K562 (cell line): ENCODE measurements around the gene SOSTDC1. TPM values are rescaled to one million over a fixed set of nuclear protein-coding genes. Genes with fewer than 3 reads are reported as not detected.

ENCODE experiments used
- BCL6 ChIP-seq: fragments of 250-450 bp; sonication (Bioruptor Pico); IDR thresholded peaks from 2 replicates; pipeline ENCODE4 v1.4.0; 2020
- CBX1 ChIP-seq: sonication (generic); IDR thresholded peaks from 2 replicates; pipeline ENCODE4 v1.6.1; 2016; ENCODE audit warnings: antibody characterized with exemption, low read depth, mild to moderate bottlenecking
- CREBBP ChIP-seq: IDR thresholded peaks from one replicate; pipeline ENCODE4 v1.6.1; 2012; ENCODE audit warnings: low read depth, mild to moderate bottlenecking, control low read depth, inconsistent platforms, low read length
- ESRRA ChIP-seq: fragments of 450-650 bp; IDR thresholded peaks from 2 replicates; pipeline ENCODE4 v1.6.1; 2014; ENCODE audit warnings: low read depth, mild to moderate bottlenecking, moderate library complexity, borderline replicate concordance
- FOXM1 ChIP-seq, 2 experiments: fragments of 450-650 bp in 1 of 2; sonication (generic) in 1 of 2; formaldehyde crosslinking in 1 of 2; IDR thresholded peaks; 2 replicates each; pipeline versions ENCODE4 v1.6.1 to v1.9.0; 2017 to 2022; ENCODE audit warnings: low read depth in 2 of 2, mild to moderate bottlenecking in 2 of 2, missing genetic modification reagents in 1 of 2, moderate library complexity in 1 of 2
- FUS ChIP-seq: fragments of 200-400 bp; formaldehyde crosslinking; optimal IDR thresholded peaks from 2 replicates; pipeline ENCODE3; 2017; ENCODE audit warnings: low read depth, low read length
- GTF2E2 ChIP-seq: fragments of 200-800 bp; sonication (Bioruptor generic); IDR thresholded peaks from 2 replicates; pipeline ENCODE4 v1.6.1; 2016; ENCODE audit warnings: missing genetic modification characterization, missing compliant biosample characterization
- HIVEP1 ChIP-seq: fragments of 250-450 bp; sonication (Bioruptor Pico); IDR thresholded peaks from 2 replicates; pipeline ENCODE4 v1.4.0; 2020; ENCODE audit warnings: mild to moderate bottlenecking
- MCM5 ChIP-seq: fragments of 450-650 bp; IDR thresholded peaks from 2 replicates; pipeline ENCODE4 v1.6.1; 2016; ENCODE audit warnings: low read depth
- NFE2L1 ChIP-seq: fragments of 450-650 bp; IDR thresholded peaks from 2 replicates; pipeline ENCODE4 v1.6.1; 2016; ENCODE audit warnings: missing genetic modification characterization, low read depth, mild to moderate bottlenecking, missing compliant biosample characterization, moderate library complexity, borderline replicate concordance
- ZNF165 ChIP-seq: fragments of 250-450 bp; sonication (Bioruptor Pico); IDR thresholded peaks from 2 replicates; pipeline ENCODE4 v1.4.0; 2020; ENCODE audit warnings: borderline replicate concordance
- ZNF282 ChIP-seq: sonication (generic); formaldehyde crosslinking; IDR thresholded peaks from 2 replicates; pipeline ENCODE4 v1.8.1; 2023; ENCODE audit warnings: missing genetic modification reagents
- ZNF316 ChIP-seq: fragments of 450-650 bp; IDR thresholded peaks from 2 replicates; pipeline ENCODE4 v1.6.1; 2016
- ZNF347 ChIP-seq: fragments of 450-650 bp; formaldehyde crosslinking; IDR thresholded peaks from 2 replicates; pipeline ENCODE4 v1.4.0; 2020; ENCODE audit warnings: low read depth, mild to moderate bottlenecking, moderate library complexity
- ZZZ3 ChIP-seq: fragments of 450-650 bp; IDR thresholded peaks from 2 replicates; pipeline ENCODE4 v1.6.1; 2016; ENCODE audit warnings: antibody characterized with exemption, mild to moderate bottlenecking, moderate library complexity
- polyA plus RNA-seq, 8 experiments: library from polyadenylated mRNA; depleted of rRNA in 4 of 8; stranded (reverse) in 5 of 8; unstranded in 3 of 8; fragments of >200 nt; fragmentation: Nextera tagmentation in 2 of 8; fragmentation: Illumina TruSeq in 1 of 8; extraction: Ambion mirVana in 2 of 8; extraction: Trizol in 1 of 8; gene quantifications; 2 replicates each; pipeline versions ENCODE4 v1.2.1 to v1.2.3, GENCODE V29; 2011 to 2014; ENCODE audit warnings: inconsistent platforms in 1 of 8, missing spikeins in 1 of 8
- total RNA-seq, 7 experiments: library from RNA; depleted of rRNA in 6 of 7; stranded (reverse); fragments of >200 nt in 6 of 7; fragmentation: Illumina TruSeq in 2 of 7; extraction: Trizol in 2 of 7; gene quantifications; 2 replicates each; pipeline versions ENCODE4 v1.2.1 to v1.2.3, GENCODE V29; 2011 to 2021; ENCODE audit warnings: low replicate concordance in 1 of 7
- TF ChIP-seq, protein P1 (sequence below): fragments of 450-650 bp; formaldehyde crosslinking; IDR thresholded peaks from 2 replicates; pipeline ENCODE4 v1.4.0; 2020; ENCODE audit warnings: mild to moderate bottlenecking
- TF ChIP-seq, protein P2 (sequence below): fragments of 250-450 bp; sonication (Bioruptor Pico); IDR thresholded peaks from 2 replicates; pipeline ENCODE4 v1.8.0; 2021; ENCODE audit warnings: borderline replicate concordance, mild to moderate bottlenecking, moderate library complexity; ENCODE audit not compliant: poor library complexity, severe bottlenecking
- TF ChIP-seq, protein P3 (sequence below): IDR thresholded peaks from 2 replicates; pipeline ENCODE4 v1.6.1; 2016; ENCODE audit warnings: missing genetic modification characterization, missing compliant biosample characterization
- TF ChIP-seq, protein P4 (sequence below): fragments of 450-650 bp; IDR thresholded peaks from 2 replicates; pipeline ENCODE4 v1.6.1; 2017; ENCODE audit warnings: mild to moderate bottlenecking, moderate library complexity
- TF ChIP-seq, protein P5 (sequence below): sonication (generic); formaldehyde crosslinking; IDR thresholded peaks from 2 replicates; pipeline ENCODE4 v1.8.1; 2023; ENCODE audit warnings: mild to moderate bottlenecking, missing genetic modification reagents

SOSTDC1 gene
- total and polyA plus RNA-seq, 9 of the 15 experiments (the other 6 are each of a cell fraction or from before 2014, with no cell fraction given): 8.3 to 48.6 (median 15.9) TPM

DNA sequence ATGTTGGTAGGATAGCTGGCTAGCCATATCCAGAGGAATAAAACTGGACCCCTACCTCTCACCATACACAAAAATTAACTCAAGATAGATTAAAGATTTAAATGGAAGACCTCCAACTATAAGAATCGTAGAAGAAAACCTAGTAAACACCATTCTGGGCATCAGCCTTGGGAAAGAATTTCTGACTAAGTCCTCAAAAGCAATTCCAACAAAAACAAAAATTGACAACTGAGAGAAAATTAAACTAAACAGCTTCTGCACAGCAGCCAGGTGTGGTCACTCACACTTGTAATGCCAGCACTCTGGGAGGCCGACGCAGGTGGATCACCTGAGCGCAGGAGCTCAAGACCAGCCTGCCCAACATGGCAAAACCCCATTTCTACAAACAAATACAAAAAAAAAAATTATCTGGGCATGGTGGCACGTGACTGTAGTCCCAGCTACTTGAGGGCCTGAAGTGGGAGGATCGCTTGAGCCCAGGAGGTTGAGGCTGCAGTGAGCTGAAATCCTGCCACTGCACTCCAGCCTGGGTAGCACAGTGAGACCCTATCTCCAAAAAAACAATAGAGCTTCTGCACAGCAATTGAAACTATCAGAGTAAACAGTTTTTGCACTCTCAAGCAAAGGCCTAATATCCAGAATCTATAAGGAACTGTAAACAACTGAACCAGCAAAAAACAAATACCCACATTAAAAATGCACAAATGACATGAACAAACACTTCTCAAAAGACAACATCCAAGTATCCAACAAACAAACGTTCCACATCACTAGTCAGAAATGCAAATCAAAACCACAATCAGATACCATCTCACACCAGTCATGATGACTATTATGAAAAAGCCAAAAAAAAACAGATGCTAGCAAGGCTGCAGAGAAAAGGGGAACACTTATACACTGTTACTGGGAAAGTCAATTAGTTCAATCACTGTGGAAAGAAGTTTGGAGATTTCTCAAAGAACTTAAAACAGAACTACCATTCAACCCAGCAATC, 49.0 kb downstream of the SOSTDC1 start (continued):
- TF ChIP-seq, protein P1, sequence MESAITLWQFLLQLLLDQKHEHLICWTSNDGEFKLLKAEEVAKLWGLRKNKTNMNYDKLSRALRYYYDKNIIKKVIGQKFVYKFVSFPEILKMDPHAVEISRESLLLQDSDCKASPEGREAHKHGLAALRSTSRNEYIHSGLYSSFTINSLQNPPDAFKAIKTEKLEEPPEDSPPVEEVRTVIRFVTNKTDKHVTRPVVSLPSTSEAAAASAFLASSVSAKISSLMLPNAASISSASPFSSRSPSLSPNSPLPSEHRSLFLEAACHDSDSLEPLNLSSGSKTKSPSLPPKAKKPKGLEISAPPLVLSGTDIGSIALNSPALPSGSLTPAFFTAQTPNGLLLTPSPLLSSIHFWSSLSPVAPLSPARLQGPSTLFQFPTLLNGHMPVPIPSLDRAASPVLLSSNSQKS (CRISPR knock-in tag): no peak
- TF ChIP-seq ZNF316 (peak; percentile 94), ZNF347 (CRISPR knock-in tag) (no peak), ZNF165 (CRISPR knock-in tag) (no peak), HIVEP1 (CRISPR knock-in tag) (no peak), FUS (no peak), CREBBP (no peak), BCL6 (CRISPR knock-in tag) (no peak), ESRRA (peak; percentile 81; the same call in 1 of the 2 replicates), MCM5 (no peak), FOXM1 (IDR thresholded peaks at IDR 0.05; ENCODE audit: low read depth) (peak; percentile 61; the same call in 1 of the 2 replicates), FOXM1 (CRISPR knock-in tag; IDR thresholded peaks at IDR 0.05; ENCODE audit: low read depth) (no peak), ZNF282 (CRISPR knock-in tag) (no peak), CBX1 (0 out of 2 replicates have a peak, but pooled peaks have one; percentile 13), ZZZ3 (no peak), GTF2E2 (tag) (no peak), NFE2L1 (tag) (no peak)
- TF ChIP-seq, protein P2, sequence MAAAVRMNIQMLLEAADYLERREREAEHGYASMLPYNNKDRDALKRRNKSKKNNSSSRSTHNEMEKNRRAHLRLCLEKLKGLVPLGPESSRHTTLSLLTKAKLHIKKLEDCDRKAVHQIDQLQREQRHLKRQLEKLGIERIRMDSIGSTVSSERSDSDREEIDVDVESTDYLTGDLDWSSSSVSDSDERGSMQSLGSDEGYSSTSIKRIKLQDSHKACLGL: no peak
- TF ChIP-seq, protein P3, sequence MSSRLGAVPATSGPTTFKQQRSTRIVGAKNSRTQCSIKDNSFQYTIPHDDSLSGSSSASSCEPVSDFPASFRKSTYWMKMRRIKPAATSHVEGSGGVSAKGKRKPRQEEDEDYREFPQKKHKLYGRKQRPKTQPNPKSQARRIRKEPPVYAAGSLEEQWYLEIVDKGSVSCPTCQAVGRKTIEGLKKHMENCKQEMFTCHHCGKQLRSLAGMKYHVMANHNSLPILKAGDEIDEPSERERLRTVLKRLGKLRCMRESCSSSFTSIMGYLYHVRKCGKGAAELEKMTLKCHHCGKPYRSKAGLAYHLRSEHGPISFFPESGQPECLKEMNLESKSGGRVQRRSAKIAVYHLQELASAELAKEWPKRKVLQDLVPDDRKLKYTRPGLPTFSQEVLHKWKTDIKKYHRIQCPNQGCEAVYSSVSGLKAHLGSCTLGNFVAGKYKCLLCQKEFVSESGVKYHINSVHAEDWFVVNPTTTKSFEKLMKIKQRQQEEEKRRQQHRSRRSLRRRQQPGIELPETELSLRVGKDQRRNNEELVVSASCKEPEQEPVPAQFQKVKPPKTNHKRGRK (tag): no peak
- TF ChIP-seq, protein P4, sequence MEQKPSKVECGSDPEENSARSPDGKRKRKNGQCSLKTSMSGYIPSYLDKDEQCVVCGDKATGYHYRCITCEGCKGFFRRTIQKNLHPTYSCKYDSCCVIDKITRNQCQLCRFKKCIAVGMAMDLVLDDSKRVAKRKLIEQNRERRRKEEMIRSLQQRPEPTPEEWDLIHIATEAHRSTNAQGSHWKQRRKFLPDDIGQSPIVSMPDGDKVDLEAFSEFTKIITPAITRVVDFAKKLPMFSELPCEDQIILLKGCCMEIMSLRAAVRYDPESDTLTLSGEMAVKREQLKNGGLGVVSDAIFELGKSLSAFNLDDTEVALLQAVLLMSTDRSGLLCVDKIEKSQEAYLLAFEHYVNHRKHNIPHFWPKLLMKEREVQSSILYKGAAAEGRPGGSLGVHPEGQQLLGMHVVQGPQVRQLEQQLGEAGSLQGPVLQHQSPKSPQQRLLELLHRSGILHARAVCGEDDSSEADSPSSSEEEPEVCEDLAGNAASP: no peak
- TF ChIP-seq, protein P5, sequence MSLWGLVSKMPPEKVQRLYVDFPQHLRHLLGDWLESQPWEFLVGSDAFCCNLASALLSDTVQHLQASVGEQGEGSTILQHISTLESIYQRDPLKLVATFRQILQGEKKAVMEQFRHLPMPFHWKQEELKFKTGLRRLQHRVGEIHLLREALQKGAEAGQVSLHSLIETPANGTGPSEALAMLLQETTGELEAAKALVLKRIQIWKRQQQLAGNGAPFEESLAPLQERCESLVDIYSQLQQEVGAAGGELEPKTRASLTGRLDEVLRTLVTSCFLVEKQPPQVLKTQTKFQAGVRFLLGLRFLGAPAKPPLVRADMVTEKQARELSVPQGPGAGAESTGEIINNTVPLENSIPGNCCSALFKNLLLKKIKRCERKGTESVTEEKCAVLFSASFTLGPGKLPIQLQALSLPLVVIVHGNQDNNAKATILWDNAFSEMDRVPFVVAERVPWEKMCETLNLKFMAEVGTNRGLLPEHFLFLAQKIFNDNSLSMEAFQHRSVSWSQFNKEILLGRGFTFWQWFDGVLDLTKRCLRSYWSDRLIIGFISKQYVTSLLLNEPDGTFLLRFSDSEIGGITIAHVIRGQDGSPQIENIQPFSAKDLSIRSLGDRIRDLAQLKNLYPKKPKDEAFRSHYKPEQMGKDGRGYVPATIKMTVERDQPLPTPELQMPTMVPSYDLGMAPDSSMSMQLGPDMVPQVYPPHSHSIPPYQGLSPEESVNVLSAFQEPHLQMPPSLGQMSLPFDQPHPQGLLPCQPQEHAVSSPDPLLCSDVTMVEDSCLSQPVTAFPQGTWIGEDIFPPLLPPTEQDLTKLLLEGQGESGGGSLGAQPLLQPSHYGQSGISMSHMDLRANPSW (CRISPR knock-in tag): no peak
